Trophoblast cell (in vitro differentiated cells and primary cell): ENCODE measurements around the gene NOS1AP.

Experiments used
- DNase-seq, 2 donors: peaks; one replicate each; pipeline ENCODE4 v3.0.0-alpha.2; 2016
- H2AFZ ChIP-seq: 2 replicates; pipeline ENCODE4 v1.6.1; 2013; ENCODE audit warnings: low read length, moderate library complexity, mild to moderate bottlenecking; ENCODE audit not compliant: insufficient read depth, poor library complexity
- H2AK5ac ChIP-seq: 2 replicates; pipeline ENCODE4 v1.6.1; 2013; ENCODE audit warnings: mild to moderate bottlenecking, low read length
- H2BK120ac ChIP-seq: 2 replicates; pipeline ENCODE4 v1.6.1; 2013; ENCODE audit warnings: low read length, mild to moderate bottlenecking, moderate library complexity; ENCODE audit not compliant: insufficient read depth, poor library complexity
- H2BK12ac ChIP-seq: 2 replicates; pipeline ENCODE4 v1.6.1; 2013; ENCODE audit warnings: mild to moderate bottlenecking, low read length, moderate library complexity
- H2BK5ac ChIP-seq: 2 replicates; pipeline ENCODE4 v1.6.1; 2013; ENCODE audit warnings: low read length, low read depth, moderate library complexity, mild to moderate bottlenecking; ENCODE audit not compliant: poor library complexity
- H3K14ac ChIP-seq: 2 replicates; pipeline ENCODE4 v1.6.1; 2013; ENCODE audit warnings: mild to moderate bottlenecking, low read length
- H3K18ac ChIP-seq: 2 replicates; pipeline ENCODE4 v1.6.1; 2013; ENCODE audit warnings: mild to moderate bottlenecking, low read length
- H3K23ac ChIP-seq: 2 replicates; pipeline ENCODE4 v1.6.1; 2013; ENCODE audit warnings: low read length
- H3K27ac ChIP-seq: 2 replicates; pipeline ENCODE4 v1.5.1; 2013; ENCODE audit warnings: low read depth, mild to moderate bottlenecking, inconsistent platforms, low read length, moderate library complexity
- H3K27me3 ChIP-seq: 2 replicates; pipeline ENCODE4 v1.6.1; 2013; ENCODE audit warnings: inconsistent platforms, mild to moderate bottlenecking, low read length, moderate library complexity; ENCODE audit not compliant: insufficient read depth
- H3K36me3 ChIP-seq, 2 experiments: 1 replicate in 1 of 2; 2 replicates in 1 of 2; pipeline ENCODE4 v1.6.1; 2013; ENCODE audit warnings: low read length in 2 of 2, mild to moderate bottlenecking in 2 of 2, moderate library complexity in 1 of 2; ENCODE audit not compliant: insufficient read depth in 2 of 2, control insufficient read depth in 1 of 2
- H3K4ac ChIP-seq: 2 replicates; pipeline ENCODE4 v1.6.1; 2013; ENCODE audit warnings: low read depth, mild to moderate bottlenecking, low read length, moderate library complexity
- H3K4me1 ChIP-seq, 2 experiments: 1 replicate in 1 of 2; 2 replicates in 1 of 2; pipeline ENCODE4 v1.6.1; 2013; ENCODE audit warnings: low read length in 2 of 2, mild to moderate bottlenecking in 2 of 2, moderate library complexity in 1 of 2; ENCODE audit not compliant: insufficient read depth in 2 of 2, control insufficient read depth in 1 of 2
- H3K4me2 ChIP-seq: 2 replicates; pipeline ENCODE4 v1.6.1; 2013; ENCODE audit warnings: inconsistent platforms, mild to moderate bottlenecking, low read length, moderate library complexity
- H3K4me3 ChIP-seq: 2 replicates; pipeline ENCODE4 v1.5.1; 2013; ENCODE audit warnings: mild to moderate bottlenecking, low read depth, low read length, inconsistent platforms
- H3K79me1 ChIP-seq: one replicate; pipeline ENCODE4 v1.6.1; 2013; ENCODE audit warnings: low read length
- H3K79me2 ChIP-seq: 2 replicates; pipeline ENCODE4 v1.6.1; 2013; ENCODE audit warnings: low read length, mild to moderate bottlenecking; ENCODE audit not compliant: control insufficient read depth, insufficient read depth, poor library complexity
- H3K9ac ChIP-seq: 2 replicates; pipeline ENCODE4 v1.6.1; 2013; ENCODE audit warnings: mild to moderate bottlenecking, low read length
- H3K9me3 ChIP-seq: 2 replicates; pipeline ENCODE4 v1.6.1; 2013; ENCODE audit warnings: low read depth, mild to moderate bottlenecking, control low read depth, inconsistent platforms, low read length; ENCODE audit not compliant: insufficient read depth
- H4K12ac ChIP-seq: 2 replicates; pipeline ENCODE4 v1.6.1; 2013; ENCODE audit warnings: low read depth, mild to moderate bottlenecking, low read length, moderate library complexity
- H4K8ac ChIP-seq: 2 replicates; pipeline ENCODE4 v1.6.1; 2013; ENCODE audit warnings: low read depth, mild to moderate bottlenecking, low read length, moderate library complexity
- H4K91ac ChIP-seq: one replicate; pipeline ENCODE4 v1.6.1; 2013; ENCODE audit warnings: low read depth, mild to moderate bottlenecking, low read length, moderate library complexity
- WGBS: extraction: QIAGEN DNeasy Blood & Tissue Kit; methylation state at CpG from one replicate; pipeline ENCODE4 v1.1.7; 2013; ENCODE audit warnings: missing lambda C conversion rate; ENCODE audit not compliant: insufficient read length, insufficient coverage; ENCODE audit errors: extremely low coverage; 5-methylcytosine and 5-hydroxymethylcytosine counted together

The NOS1AP gene

DNA sequence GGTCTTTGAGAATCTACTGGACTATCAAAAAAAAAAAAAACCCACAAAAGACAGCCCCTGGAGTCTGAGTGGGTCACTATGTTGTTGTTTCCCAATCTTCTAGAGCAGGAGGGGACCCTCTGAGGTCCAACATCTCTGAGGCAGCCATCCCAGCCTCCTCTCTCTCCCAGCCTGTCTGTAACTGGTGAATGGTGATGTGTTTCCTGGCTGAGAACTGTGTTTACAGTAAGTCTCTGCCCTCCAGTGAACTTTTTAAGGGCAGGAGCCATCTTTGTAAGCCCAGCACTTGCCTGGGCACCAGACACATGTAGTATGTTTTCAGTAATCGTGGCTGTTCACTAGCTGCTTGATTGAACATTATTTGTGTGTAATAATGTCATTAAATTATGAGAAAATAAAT, 221.5 kb downstream of the NOS1AP start:
- no peak overlapping the region for H3K18ac ChIP-seq
- H3K4me1 ChIP-seq: no peaks in the 10 kb centered on the region
- H3K4me2 ChIP-seq: no peak overlapping the region
- no peak overlapping the region for H4K12ac ChIP-seq
- H3K79me2 ChIP-seq: no peaks in the 10 kb centered on the region
- WGBS: no CpG with 5 or more reads among the region's 1 CpG
- H3K14ac ChIP-seq: no peak overlapping the region
- H2BK12ac ChIP-seq: no peak overlapping the region
- no peak overlapping the region for H3K27ac ChIP-seq
- H4K8ac ChIP-seq: no peak overlapping the region
- no peak overlapping the region for H2AFZ ChIP-seq
- no peak overlapping the region for H3K4ac ChIP-seq
- H3K4me3 ChIP-seq: no peak overlapping the region
- H3K9me3 ChIP-seq: no peaks in the 10 kb centered on the region
- H2BK5ac ChIP-seq: no peak overlapping the region
- H2BK120ac ChIP-seq: no peak overlapping the region
- no peak overlapping the region for H2AK5ac ChIP-seq
- H3K9ac ChIP-seq: no peak overlapping the region
- H3K79me1 ChIP-seq: no peaks in the 10 kb centered on the region
- H3K23ac ChIP-seq: no peak overlapping the region
- no peak overlapping the region for H4K91ac ChIP-seq
- no peaks in the 10 kb centered on the region for H3K27me3 ChIP-seq
- no peak for DNase-seq
- H3K36me3 ChIP-seq: no peaks in the 10 kb centered on the region

DNA sequence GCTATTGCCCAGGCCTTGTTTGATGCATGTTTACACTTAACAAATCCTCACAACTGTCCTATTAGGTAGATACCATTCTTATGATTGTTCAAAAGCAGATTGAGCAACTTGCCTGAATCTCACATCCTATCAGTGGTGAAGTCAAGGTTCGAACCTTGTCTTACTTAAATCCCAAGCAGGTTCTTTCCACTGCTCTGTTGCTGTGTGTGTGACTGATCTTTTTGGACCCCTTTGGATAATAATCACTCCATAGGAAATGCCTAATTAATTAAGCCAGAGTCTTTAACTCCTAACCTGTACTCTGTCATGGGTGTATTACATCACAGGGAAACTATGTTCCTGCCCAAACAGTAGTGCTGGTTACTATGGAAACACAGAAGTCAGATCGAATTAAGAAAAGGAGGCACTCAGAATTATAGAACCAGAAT, 222.9 kb downstream of the NOS1AP start:
- no peak overlapping the region for H4K12ac ChIP-seq
- H3K79me2 ChIP-seq: no peaks in the 10 kb centered on the region
- H2AFZ ChIP-seq: no peak overlapping the region
- no peak overlapping the region for H3K4me3 ChIP-seq
- H2BK12ac ChIP-seq: no peak overlapping the region
- no peaks in the 10 kb centered on the region for H3K27me3 ChIP-seq
- peak; percentile 20 to 69 for DNase-seq
- no peaks in the 10 kb centered on the region for H3K4me1 ChIP-seq
- H3K27ac ChIP-seq: no peak overlapping the region
- H2BK5ac ChIP-seq: no peak overlapping the region
- H3K9me3 ChIP-seq: no peaks in the 10 kb centered on the region
- no peak overlapping the region for H2BK120ac ChIP-seq
- no peak overlapping the region for H2AK5ac ChIP-seq
- no peaks in the 10 kb centered on the region for H3K36me3 ChIP-seq
- no peak overlapping the region for H3K9ac ChIP-seq
- no peak overlapping the region for H4K91ac ChIP-seq
- H3K79me1 ChIP-seq: no peaks in the 10 kb centered on the region
- H3K18ac ChIP-seq: no peak overlapping the region
- no peak overlapping the region for H3K4ac ChIP-seq
- WGBS: no CpG with 5 or more reads among the region's 2 CpGs
- no peak overlapping the region for H4K8ac ChIP-seq
- no peak overlapping the region for H3K4me2 ChIP-seq
- H3K23ac ChIP-seq: no peak overlapping the region
- H3K14ac ChIP-seq: no peak overlapping the region

DNA sequence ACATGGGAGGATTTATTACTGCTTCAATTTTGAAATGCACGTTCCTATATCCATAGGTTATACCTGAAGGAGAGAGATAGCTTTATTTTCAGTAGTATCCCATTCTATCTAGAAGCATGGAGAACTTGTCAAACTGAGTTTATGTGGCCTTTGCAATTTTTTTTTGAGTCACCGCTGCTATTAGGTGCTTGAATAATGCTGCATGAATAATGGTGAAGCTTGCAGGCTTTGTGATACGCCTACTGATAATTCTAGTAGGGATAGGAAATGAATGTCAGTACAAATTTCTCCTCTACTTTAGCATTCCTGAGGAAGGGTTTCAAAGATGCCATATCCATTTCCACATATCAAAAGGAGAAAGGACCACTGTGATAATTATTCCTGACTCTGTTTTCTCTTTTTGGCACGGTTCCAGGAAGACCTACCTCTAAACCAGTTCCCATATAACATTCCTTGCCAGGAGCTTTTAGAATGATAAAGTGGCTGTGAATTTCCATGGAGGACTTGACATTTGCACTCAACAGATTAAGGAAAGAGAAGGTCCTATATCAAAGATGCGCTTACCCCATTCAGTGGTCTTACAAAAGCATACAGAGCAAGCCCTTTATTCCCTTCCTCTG, 223.7 kb downstream of the NOS1AP start:
- Histone ChIP-seq H3K4me1 (no peaks in the 10 kb centered on the region), H3K18ac (no peak overlapping the region), H3K4me2 (no peak overlapping the region), H4K12ac (no peak overlapping the region), H3K14ac (no peak overlapping the region), H3K9ac (no peak overlapping the region), H3K27ac (no peak overlapping the region), H4K91ac (no peak overlapping the region), H2BK12ac (no peak overlapping the region), H4K8ac (no peak overlapping the region), H3K79me1 (no peaks in the 10 kb centered on the region), H3K9me3 (peaks cover 2% of the 10 kb centered on the region), H2BK120ac (no peak overlapping the region), H2AK5ac (no peak overlapping the region), H3K23ac (no peak overlapping the region), H2AFZ (no peak overlapping the region), H3K79me2 (no peaks in the 10 kb centered on the region), H3K4ac (no peak overlapping the region), H3K4me3 (no peak overlapping the region), H3K36me3 (no peaks in the 10 kb centered on the region), H2BK5ac (no peak overlapping the region), H3K27me3 (no peaks in the 10 kb centered on the region)
- WGBS: no CpG with 5 or more reads among the region's 5 CpGs
- no peak for DNase-seq

DNA sequence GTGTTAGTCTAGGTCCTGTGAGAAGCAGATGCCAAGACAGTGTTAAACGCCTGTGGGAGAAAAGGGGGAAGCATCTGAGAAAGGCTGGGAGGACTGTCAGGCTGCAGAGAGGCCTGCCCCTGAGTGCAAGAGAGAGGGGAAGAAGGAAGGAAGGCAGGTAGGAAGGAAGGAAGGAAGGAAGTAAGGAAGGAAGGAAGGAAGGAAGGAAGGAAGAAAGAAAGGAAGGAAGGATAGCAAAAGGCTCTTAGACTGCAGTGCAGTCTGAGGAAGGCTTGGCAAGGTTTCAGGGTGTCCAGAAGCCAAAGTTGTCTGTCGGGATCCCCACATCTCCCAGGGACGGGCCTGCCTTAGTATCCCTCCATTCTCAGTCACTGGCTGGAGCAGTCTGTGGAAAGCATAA, 224.5 kb downstream of the NOS1AP start:
- H2BK120ac ChIP-seq: no peak overlapping the region
- H3K4ac ChIP-seq: no peak overlapping the region
- no CpG with 5 or more reads among the region's 3 CpGs for WGBS

More for the DNA sequence above, 224.5 kb downstream of the NOS1AP start:
- Histone ChIP-seq H4K8ac (no peak overlapping the region), H3K79me2 (no peaks in the 10 kb centered on the region), H2AFZ (no peak overlapping the region), H3K27ac (no peak overlapping the region), H3K4me2 (no peak overlapping the region), H3K36me3 (no peaks in the 10 kb centered on the region), H3K9me3 (peaks cover 2% of the 10 kb centered on the region), H3K27me3 (no peaks in the 10 kb centered on the region), H2AK5ac (no peak overlapping the region), H3K4me1 (no peaks in the 10 kb centered on the region), H3K14ac (no peak overlapping the region), H3K18ac (no peak overlapping the region), H3K23ac (no peak overlapping the region), H3K9ac (no peak overlapping the region), H3K4me3 (no peak overlapping the region), H2BK5ac (no peak overlapping the region), H3K79me1 (no peaks in the 10 kb centered on the region), H4K12ac (no peak overlapping the region), H2BK12ac (no peak overlapping the region), H4K91ac (no peak overlapping the region)
- DNase-seq: no peak
